ENCODE data around the gene NEUROG1. TPM values are rescaled to one million over a fixed set of nuclear protein-coding genes. Genes with fewer than 3 reads are reported as not detected.
"Not testable (repeated sequence)": the region's sequence is repeated elsewhere in the genome, so short reads cannot be mapped to it uniquely, and the experiment has no call there.

Gene NEUROG1
- total RNA-seq, 4 donors from 2014 or later = not detected

GRCh38 chr5:135498637-135498995, 37.1 kb downstream of the NEUROG1 start:
- H3K9me3 ChIP-seq = no peaks in the 10 kb centered on the region
- H3K27me3 ChIP-seq = peaks cover 0 to 44% (median 0%) of the 10 kb centered on the region in 4 donors
- H3K27ac ChIP-seq (replicated peaks in 1 of 4) = no peak overlapping the region
- no peaks in the 10 kb centered on the region for H3K4me1 ChIP-seq
- no peak overlapping the region for H3K4me3 ChIP-seq
- DNase-seq (ENCODE audit: extremely low spot score) = no peak
- no peaks in the 10 kb centered on the region for H3K36me3 ChIP-seq
- 63% methylated on average over 2 of the region's 2 CpGs for WGBS
- TF ChIP-seq POLR2AphosphoS5 (IDR thresholded peaks at IDR 0.05) = no peak
- intact Hi-C loops (cut with DNase I) = no loop called here

- H3K27me3 ChIP-seq = peaks cover 0 to 43% (median 0%) of the 10 kb centered on the region in 4 donors
- H3K9me3 ChIP-seq = no peaks in the 10 kb centered on the region
- 59% methylated on average over 8 of the region's 8 CpGs for WGBS
- no peak for DNase-seq (ENCODE audit: extremely low spot score)
- no peaks in the 10 kb centered on the region for H3K4me1 ChIP-seq
- intact Hi-C loops (cut with DNase I) = no loop called here
- no peaks in the 10 kb centered on the region for H3K36me3 ChIP-seq
- H3K4me3 ChIP-seq = no peak overlapping the region
- no peak overlapping the region for H3K27ac ChIP-seq (replicated peaks in 1 of 4)
- TF ChIP-seq POLR2AphosphoS5 (IDR thresholded peaks at IDR 0.05) (no peak), POLR2A (IDR thresholded peaks at IDR 0.05; ENCODE audit: low read depth) (no peak)
These were observed 37.7 kb downstream of the NEUROG1 start for GRCh38 chr5:135497971-135498636.

GRCh38 chr5:135495531-135495930, 40.2 kb downstream of the NEUROG1 start:
- H3K4me1 ChIP-seq; H3K9me3 ChIP-seq; DNase-seq (ENCODE audit: extremely low spot score); H3K27ac ChIP-seq (replicated peaks in 1 of 4); intact Hi-C loops (cut with DNase I); H3K36me3 ChIP-seq; H3K4me3 ChIP-seq: not testable (repeated sequence)
- 87% methylated on average over 4 of the region's 4 CpGs for WGBS
- H3K27me3 ChIP-seq = peaks cover 0 to 48% (median 13%) of the 10 kb centered on the region in 4 donors

- Histone ChIP-seq H3K4me3 (no peak overlapping the region), H3K27me3 (peaks cover 0 to 58% (median 25%) of the 10 kb centered on the region in 4 donors), H3K4me1 (peaks cover 12 to 21% (median 15%) of the 10 kb centered on the region in 4 donors), H3K36me3 (no peaks in the 10 kb centered on the region), H3K27ac (replicated peaks in 1 of 4) (no peak overlapping the region), H3K9me3 (no peaks in the 10 kb centered on the region)
- intact Hi-C loops (cut with DNase I) = no loop called here
- no peak for DNase-seq (ENCODE audit: extremely low spot score)
- TF ChIP-seq POLR2AphosphoS5 (IDR thresholded peaks at IDR 0.05) (no peak), EP300 (IDR thresholded peaks at IDR 0.05) (no peak), CTCF (IDR thresholded peaks at IDR 0.05) (no peak), POLR2A (IDR thresholded peaks at IDR 0.05; ENCODE audit: low read depth) (no peak)
- 87% methylated on average over 5 of the region's 5 CpGs for WGBS
These were observed 41.6 kb downstream of the NEUROG1 start for GRCh38 chr5:135494196-135494595.

GRCh38 chr5:135493406-135494180, 42.2 kb downstream of the NEUROG1 start:
- TF ChIP-seq POLR2AphosphoS5 (IDR thresholded peaks at IDR 0.05) = no peak
- TF ChIP-seq EP300 (IDR thresholded peaks at IDR 0.05) = no peak
- peaks cover 0 to 59% (median 31%) of the 10 kb centered on the region in 4 donors for H3K27me3 ChIP-seq
- peaks cover 18 to 27% (median 21%) of the 10 kb centered on the region in 4 donors for H3K4me1 ChIP-seq
- H3K36me3 ChIP-seq = no peaks in the 10 kb centered on the region
- H3K27ac ChIP-seq (replicated peaks in 1 of 4) = no peak overlapping the region
- H3K4me3 ChIP-seq = no peak overlapping the region
- no peak for DNase-seq (ENCODE audit: extremely low spot score)
- intact Hi-C loops (cut with DNase I) = no loop called here
- 74% methylated on average over 8 of the region's 8 CpGs for WGBS
- H3K9me3 ChIP-seq = no peaks in the 10 kb centered on the region

- intact Hi-C loops (cut with DNase I) = no loop called here
- DNase-seq (ENCODE audit: extremely low spot score) = no peak
- no peak overlapping the region for H3K27ac ChIP-seq (replicated peaks in 1 of 4)
- H3K36me3 ChIP-seq = no peaks in the 10 kb centered on the region
- WGBS = 73% methylated on average over 3 of the region's 3 CpGs
- H3K9me3 ChIP-seq = no peaks in the 10 kb centered on the region
- H3K27me3 ChIP-seq = peaks cover 0 to 72% (median 34%) of the 10 kb centered on the region in 4 donors
- no peak for TF ChIP-seq POLR2AphosphoS5 (IDR thresholded peaks at IDR 0.05)
- TF ChIP-seq POLR2A (IDR thresholded peaks at IDR 0.05; ENCODE audit: low read depth) = no peak
- no peak for TF ChIP-seq CTCF (IDR thresholded peaks at IDR 0.05)
- no peak for TF ChIP-seq EP300 (IDR thresholded peaks at IDR 0.05)
- peaks cover 21 to 35% (median 26%) of the 10 kb centered on the region in 4 donors for H3K4me1 ChIP-seq
- H3K4me3 ChIP-seq = no peak overlapping the region
These were observed 43.5 kb downstream of the NEUROG1 start for GRCh38 chr5:135492319-135492626.
